ENCODE results near the gene TRAPPC2L.

The TRAPPC2L gene

DNA sequence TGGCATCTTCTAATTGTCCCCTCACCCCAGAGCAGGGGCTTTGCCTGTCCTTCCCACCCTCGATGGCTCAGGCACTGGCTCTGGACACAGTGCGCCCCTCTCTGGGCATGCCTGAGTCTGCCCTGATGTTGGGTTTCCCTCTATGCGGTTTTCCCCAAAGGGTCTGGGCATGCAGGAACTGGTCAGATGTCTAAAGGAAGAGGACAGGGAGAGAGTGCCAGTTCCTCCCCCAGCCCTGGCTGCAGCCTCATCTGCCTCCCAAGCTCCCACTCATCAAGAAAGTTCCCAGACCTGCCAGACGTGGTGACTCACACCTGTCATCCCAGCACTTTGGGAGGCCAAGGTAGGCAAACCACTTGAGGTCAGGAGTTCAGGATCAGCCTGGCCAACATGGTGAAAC, 50.8 kb downstream of the TRAPPC2L start:
- DNase-seq (ENCODE audit: insufficient read length, low spot score) (no peak), FAIRE-seq (no peak)
- TF ChIP-seq TAF1 (IDR thresholded peaks at IDR 0.05; ENCODE audit: low read depth, low read length) (no peak), POU2F2 (IDR thresholded peaks at IDR 0.05; ENCODE audit: low read depth, low read length) (no peak), POLR2AphosphoS5 (IDR thresholded peaks at IDR 0.05; ENCODE audit: low read depth, low read length) (no peak), POLR2A (IDR thresholded peaks at IDR 0.05; ENCODE audit: low read depth, low read length) (no peak), PAX5 (IDR thresholded peaks at IDR 0.05; ENCODE audit: insufficient read depth, low read length, severe bottlenecking) (no peak), SPI1 (IDR thresholded peaks at IDR 0.05; ENCODE audit: low read depth, low read length) (no peak)

DNA sequence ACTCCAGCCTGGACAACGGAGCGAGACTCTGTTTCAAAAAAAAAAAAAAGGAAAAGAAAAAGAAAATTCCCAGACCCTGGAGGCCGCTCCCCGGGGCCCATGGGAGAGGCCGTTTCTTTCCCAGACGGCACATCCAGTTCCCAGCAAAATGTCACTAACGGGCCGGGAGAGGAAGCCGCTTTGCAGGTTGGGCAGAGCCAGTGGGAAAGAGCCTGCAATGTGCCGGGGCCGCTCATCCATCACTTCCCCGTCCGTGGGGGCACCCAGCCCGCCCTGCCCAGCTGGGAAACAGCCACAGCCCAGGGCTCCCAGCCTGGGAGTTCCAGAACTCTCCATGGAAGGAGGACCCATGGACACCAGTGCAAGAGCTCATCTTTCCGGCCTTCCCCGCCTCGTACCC, 51.4 kb downstream of the TRAPPC2L start:
- FAIRE-seq (no peak), DNase-seq (ENCODE audit: insufficient read length, low spot score) (no peak)
- TF ChIP-seq TAF1 (IDR thresholded peaks at IDR 0.05; ENCODE audit: low read depth, low read length) (no peak), SPI1 (IDR thresholded peaks at IDR 0.05; ENCODE audit: low read depth, low read length) (no peak), POLR2AphosphoS5 (IDR thresholded peaks at IDR 0.05; ENCODE audit: low read depth, low read length) (no peak), POU2F2 (IDR thresholded peaks at IDR 0.05; ENCODE audit: low read depth, low read length) (no peak), PAX5 (IDR thresholded peaks at IDR 0.05; ENCODE audit: insufficient read depth, low read length, severe bottlenecking) (no peak), POLR2A (IDR thresholded peaks at IDR 0.05; ENCODE audit: low read depth, low read length) (no peak)

DNA sequence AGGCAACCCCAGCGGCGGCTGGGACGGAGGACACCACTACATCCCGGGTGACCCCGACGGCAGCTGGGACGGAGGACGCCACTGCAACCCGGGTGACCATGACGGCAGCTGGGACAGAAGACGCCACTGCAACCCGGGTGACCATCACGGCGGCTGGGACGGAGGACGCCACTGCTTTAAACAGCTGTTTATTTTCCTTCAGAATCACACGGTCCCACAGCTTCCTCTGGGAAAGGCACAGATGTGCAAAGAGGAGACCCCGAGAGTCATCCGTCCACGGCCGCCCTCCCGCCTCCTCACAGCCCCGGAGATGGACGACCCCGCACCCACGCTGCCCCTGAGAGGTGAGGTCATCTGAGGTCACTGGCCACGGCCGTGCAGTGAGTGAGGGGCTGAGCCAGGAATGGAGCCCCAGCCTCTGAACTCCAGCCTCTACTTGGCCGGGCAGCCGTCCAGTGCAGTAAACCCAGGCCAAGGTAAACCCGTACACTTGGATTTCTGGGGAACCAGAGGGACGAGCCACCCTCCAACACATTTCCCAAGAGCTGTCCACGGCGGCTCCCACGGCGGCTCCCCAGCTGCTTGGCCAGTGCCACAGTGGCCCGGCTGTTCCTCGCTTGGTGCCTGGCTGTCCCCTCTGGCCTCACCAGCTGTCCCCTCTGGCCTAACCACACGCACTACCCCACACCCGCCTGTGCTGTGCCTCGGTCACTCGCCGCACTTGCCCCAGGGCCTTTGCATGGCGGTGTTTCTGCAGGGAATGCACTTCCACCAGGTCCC, 52.7 kb downstream of the TRAPPC2L start:
- no peak for FAIRE-seq
- DNase-seq (ENCODE audit: insufficient read length, low spot score): no peak

DNA sequence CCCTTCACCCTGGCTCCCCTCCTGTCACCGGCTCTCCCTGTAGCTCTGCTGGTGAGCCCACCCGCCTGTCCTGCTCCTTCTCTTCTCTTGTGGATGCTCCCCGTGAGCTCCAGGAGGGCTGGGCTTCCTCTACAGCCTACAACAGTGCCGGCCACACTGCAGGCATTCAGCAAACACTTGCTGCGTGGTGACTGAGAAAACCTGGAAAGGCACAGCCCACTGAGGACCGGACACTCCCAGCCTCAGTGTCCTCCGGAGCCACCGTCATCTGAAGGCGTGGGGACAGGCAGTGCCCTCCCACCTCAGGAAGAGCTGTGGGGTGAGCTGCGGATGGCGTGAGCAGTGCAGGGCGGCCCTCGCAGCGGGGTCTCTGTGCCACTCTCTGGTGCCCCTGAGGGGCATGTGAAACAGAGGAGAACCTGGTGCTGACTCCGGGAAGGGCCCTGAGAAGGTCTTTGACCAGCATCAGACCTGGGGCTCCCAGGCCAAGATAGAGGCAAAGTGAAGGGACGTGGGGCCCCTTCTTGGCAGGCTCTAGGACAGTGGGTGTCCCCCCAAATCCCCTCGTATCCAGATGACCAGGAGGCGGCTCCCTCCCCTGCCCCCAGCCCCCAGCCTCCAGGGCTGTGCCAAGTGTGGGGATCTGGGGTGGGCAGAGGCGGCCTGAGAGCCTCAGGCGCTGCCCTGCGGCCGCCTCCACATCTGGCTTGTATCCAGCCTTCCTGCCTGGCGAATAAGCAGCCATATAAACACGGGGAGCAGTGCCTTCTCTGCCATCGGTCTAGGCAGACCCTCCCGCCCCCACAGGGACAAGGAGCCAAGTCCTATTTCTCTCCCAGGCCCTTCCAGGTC, 53.6 kb downstream of the TRAPPC2L start:
- no peak for DNase-seq (ENCODE audit: insufficient read length, low spot score)
- TF ChIP-seq POU2F2 (IDR thresholded peaks at IDR 0.05; ENCODE audit: low read depth, low read length): no peak
- no peak for TF ChIP-seq POLR2A (IDR thresholded peaks at IDR 0.05; ENCODE audit: low read depth, low read length)
- no peak for TF ChIP-seq TAF1 (IDR thresholded peaks at IDR 0.05; ENCODE audit: low read depth, low read length)
- TF ChIP-seq PAX5 (IDR thresholded peaks at IDR 0.05; ENCODE audit: insufficient read depth, low read length, severe bottlenecking): no peak
- TF ChIP-seq SPI1 (IDR thresholded peaks at IDR 0.05; ENCODE audit: low read depth, low read length): no peak
- TF ChIP-seq POLR2AphosphoS5 (IDR thresholded peaks at IDR 0.05; ENCODE audit: low read depth, low read length): no peak
- FAIRE-seq: no peak

More for the DNA sequence above, 52.7 kb downstream of the TRAPPC2L start:
- no peak for TF ChIP-seq POU2F2 (IDR thresholded peaks at IDR 0.05; ENCODE audit: low read depth, low read length)
- no peak for TF ChIP-seq POLR2A (IDR thresholded peaks at IDR 0.05; ENCODE audit: low read depth, low read length)
- no peak for TF ChIP-seq PAX5 (IDR thresholded peaks at IDR 0.05; ENCODE audit: insufficient read depth, low read length, severe bottlenecking)
- no peak for TF ChIP-seq TAF1 (IDR thresholded peaks at IDR 0.05; ENCODE audit: low read depth, low read length)
- TF ChIP-seq POLR2AphosphoS5 (IDR thresholded peaks at IDR 0.05; ENCODE audit: low read depth, low read length): no peak
- no peak for TF ChIP-seq SPI1 (IDR thresholded peaks at IDR 0.05; ENCODE audit: low read depth, low read length)

DNA sequence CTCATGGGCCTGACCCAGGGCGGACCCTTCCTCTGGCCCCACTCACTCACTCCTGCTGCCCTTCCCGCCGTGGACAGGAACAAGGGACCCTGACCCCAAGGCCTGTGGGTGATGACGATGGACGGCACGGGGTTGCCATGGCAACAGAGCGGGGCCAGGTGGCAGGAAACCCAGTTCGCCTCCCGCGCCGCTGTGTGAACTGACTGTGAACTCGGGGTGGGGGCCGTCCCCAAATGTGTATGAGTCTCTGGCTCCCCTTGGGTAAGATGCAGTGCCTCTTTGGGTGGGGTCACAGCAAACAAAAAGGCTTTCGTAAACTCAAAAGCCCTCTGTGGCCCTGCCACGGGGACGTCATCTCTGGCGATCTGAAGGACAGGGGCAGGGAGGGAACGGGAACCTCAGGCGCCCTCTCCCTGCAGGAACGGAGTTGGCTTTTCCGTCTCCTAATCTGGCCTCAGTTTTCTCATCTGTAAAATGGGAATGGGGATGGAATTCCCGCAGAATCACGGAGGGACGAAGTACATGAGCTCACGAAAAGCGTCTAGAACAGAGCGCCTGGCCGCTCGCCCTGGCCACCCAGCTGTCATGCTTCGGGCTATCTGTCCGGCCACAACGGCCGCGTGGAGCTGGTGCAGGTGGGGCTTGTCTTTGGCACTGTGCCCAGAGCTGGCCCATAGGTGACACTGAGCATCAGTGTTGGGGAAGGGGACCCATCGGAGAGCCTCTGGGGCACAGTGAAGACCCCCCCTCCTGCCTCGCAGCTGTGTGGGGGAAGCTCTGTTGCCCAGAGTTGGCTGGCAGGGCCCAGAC, 54.4 kb downstream of the TRAPPC2L start:
- FAIRE-seq (peak; percentile 9), DNase-seq (ENCODE audit: insufficient read length, low spot score) (peak; percentile 64)
- no peak for TF ChIP-seq POLR2AphosphoS5 (IDR thresholded peaks at IDR 0.05; ENCODE audit: low read depth, low read length)
- TF ChIP-seq SPI1 (IDR thresholded peaks at IDR 0.05; ENCODE audit: low read depth, low read length): no peak
- TF ChIP-seq POLR2A (IDR thresholded peaks at IDR 0.05; ENCODE audit: low read depth, low read length): no peak

DNA sequence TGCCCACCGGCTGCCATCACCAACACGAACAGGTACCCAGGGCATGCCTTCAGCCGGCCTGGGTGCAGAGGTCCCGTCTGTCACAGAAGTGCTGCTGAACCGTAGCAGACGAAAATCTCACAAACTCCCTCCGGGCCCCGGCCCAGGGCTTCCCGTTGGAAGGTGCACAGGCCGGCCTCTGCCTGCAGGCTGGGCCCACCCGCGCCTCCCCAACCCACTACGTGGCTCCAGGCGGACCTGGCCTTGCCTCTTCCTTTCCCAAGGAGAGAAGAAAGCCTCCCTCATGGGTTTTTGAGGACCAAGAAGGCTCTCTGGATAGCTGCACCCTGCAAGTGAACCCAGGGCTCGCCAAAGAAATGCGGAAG, 55.0 kb downstream of the TRAPPC2L start:
- DNase-seq (ENCODE audit: insufficient read length, low spot score) (no peak), FAIRE-seq (no peak)
- no peak for TF ChIP-seq SPI1 (IDR thresholded peaks at IDR 0.05; ENCODE audit: low read depth, low read length)
